WTC11 (cell line): ENCODE data around the gene RBM10. TPM values are rescaled to one million over a fixed set of nuclear protein-coding genes. Genes with fewer than 3 reads are reported as not detected.

Experiments used
- ATAC-seq: fragments of 200-7000 bp; cut with Tn5 transposase; 2 replicates; pipeline ENCODE4 v1.10.0; 2021; ENCODE audit warnings: mild to moderate bottlenecking, moderate library complexity
- CTCF ChIA-PET: fragments of 300-600 bp; sonication (Branson Sonifier 250); formaldehyde crosslinking; loops from one replicate; lab custom pipeline; 2021; ENCODE audit warnings: antibody characterized with exemption; lab: Charles Lee
- POLR2A ChIA-PET: fragments of 350-600 bp; sonication (Branson Sonifier 250); formaldehyde crosslinking; loops from one replicate; lab custom pipeline; 2021; ENCODE audit warnings: antibody characterized with exemption; lab: Charles Lee
- DNase-seq: peaks from one replicate; pipeline ENCODE4 v3.0.0; 2021; ENCODE audit warnings: low spot score
- H3K27ac Mint-ChIP-seq: 2 replicates; pipeline ENCODE4 v1.8.0; 2021; ENCODE audit warnings: mixed read lengths
- H3K27me3 Mint-ChIP-seq: 2 replicates; pipeline ENCODE4 v1.8.0; 2021; ENCODE audit warnings: low read depth, mild to moderate bottlenecking, moderate library complexity, mixed read lengths
- H3K36me3 Mint-ChIP-seq: 2 replicates; pipeline ENCODE4 v1.8.0; 2021; ENCODE audit warnings: mixed read lengths
- H3K4me1 Mint-ChIP-seq: 2 replicates; pipeline ENCODE4 v1.8.0; 2022; ENCODE audit warnings: mixed read lengths
- H3K4me3 Mint-ChIP-seq: 2 replicates; pipeline ENCODE4 v1.8.0; 2021; ENCODE audit warnings: mild to moderate bottlenecking, moderate library complexity, mixed read lengths
- H3K9me3 Mint-ChIP-seq: 2 replicates; pipeline ENCODE4 v1.8.0; 2021; ENCODE audit warnings: mixed read lengths
- CDX4 ChIP-seq: fragments of 250-450 bp; sonication (Bioruptor Pico); IDR thresholded peaks from 2 replicates; pipeline ENCODE4 v1.9.0; 2021; ENCODE audit warnings: moderate library complexity, mild to moderate bottlenecking, inconsistent platforms, borderline replicate concordance
- CREM ChIP-seq: sonication (generic); formaldehyde crosslinking; IDR thresholded peaks from 2 replicates; pipeline ENCODE4 v1.8.1; 2022; ENCODE audit warnings: mild to moderate bottlenecking, missing genetic modification reagents, moderate library complexity
- E2F1 ChIP-seq: sonication (generic); formaldehyde crosslinking; IDR thresholded peaks from 2 replicates; pipeline ENCODE4 v1.8.0; 2022; ENCODE audit warnings: mild to moderate bottlenecking, missing genetic modification reagents
- ERG ChIP-seq: fragments of 250-450 bp; sonication (Bioruptor Pico); IDR thresholded peaks from 2 replicates; pipeline ENCODE4 v1.8.0; 2021; ENCODE audit warnings: mild to moderate bottlenecking
- GRHL2 ChIP-seq: fragments of 250-450 bp; sonication (Bioruptor Pico); IDR thresholded peaks from 2 replicates; pipeline ENCODE4 v1.8.0; 2022; ENCODE audit warnings: mild to moderate bottlenecking, moderate library complexity; ENCODE audit not compliant: insufficient replicate concordance, severe bottlenecking
- HMGA2 ChIP-seq: fragments of 250-450 bp; sonication (Bioruptor Pico); IDR thresholded peaks from 2 replicates; pipeline ENCODE4 v1.4.0; 2021; ENCODE audit warnings: mild to moderate bottlenecking, moderate library complexity
- MXD4 ChIP-seq: fragments of 250-450 bp; sonication (Bioruptor Pico); IDR thresholded peaks from 2 replicates; pipeline ENCODE4 v1.8.0; 2021; ENCODE audit warnings: mild to moderate bottlenecking, moderate library complexity, borderline replicate concordance
- RELA ChIP-seq: sonication (generic); formaldehyde crosslinking; IDR thresholded peaks from 2 replicates; pipeline ENCODE4 v1.8.1; 2022; ENCODE audit warnings: missing genetic modification reagents, mild to moderate bottlenecking, borderline replicate concordance
- RORB ChIP-seq: fragments of 250-450 bp; sonication (Bioruptor Pico); IDR thresholded peaks from 2 replicates; pipeline ENCODE4 v1.9.0; 2021; ENCODE audit warnings: mild to moderate bottlenecking
- TEAD4 ChIP-seq: sonication (generic); formaldehyde crosslinking; IDR thresholded peaks from 2 replicates; pipeline ENCODE4 v1.8.0; 2022; ENCODE audit warnings: mild to moderate bottlenecking, missing genetic modification reagents
- ZNF263 ChIP-seq: sonication (generic); formaldehyde crosslinking; IDR thresholded peaks from 2 replicates; pipeline ENCODE4 v1.8.1; 2022; ENCODE audit warnings: low read depth, mild to moderate bottlenecking, moderate library complexity, missing genetic modification reagents
- ZNF396 ChIP-seq: fragments of 250-450 bp; sonication (Bioruptor Pico); IDR thresholded peaks from 2 replicates; pipeline ENCODE4 v1.8.0; 2021; ENCODE audit warnings: mild to moderate bottlenecking, moderate library complexity, borderline replicate concordance
- total RNA-seq: library from RNA; stranded (reverse); gene quantifications from 3 replicates; pipeline ENCODE4 v1.2.3, GENCODE V29; 2021
- TF ChIP-seq, protein P1 (sequence below): sonication (generic); formaldehyde crosslinking; conservative IDR thresholded peaks from 2 replicates; pipeline ENCODE4 v1.8.1; 2023; ENCODE audit warnings: mild to moderate bottlenecking, low read depth, missing genetic modification reagents, moderate library complexity

Gene RBM10
- total RNA-seq, 1 experiment from 2014 or later: 66.1 TPM

DNA sequence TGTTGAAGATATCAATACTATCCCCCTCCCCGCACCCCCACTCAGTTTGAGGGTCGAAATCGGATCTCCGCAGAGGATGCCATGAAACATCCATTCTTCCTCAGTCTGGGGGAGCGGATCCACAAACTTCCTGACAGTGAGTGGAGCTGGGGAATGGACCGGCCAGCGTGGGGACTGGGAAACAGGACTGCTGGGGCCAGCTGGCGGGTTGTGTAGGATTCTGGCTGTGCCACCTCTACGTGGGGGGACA lies 82.2 kb downstream of the RBM10 start (continued):
- TF ChIP-seq, protein P1, sequence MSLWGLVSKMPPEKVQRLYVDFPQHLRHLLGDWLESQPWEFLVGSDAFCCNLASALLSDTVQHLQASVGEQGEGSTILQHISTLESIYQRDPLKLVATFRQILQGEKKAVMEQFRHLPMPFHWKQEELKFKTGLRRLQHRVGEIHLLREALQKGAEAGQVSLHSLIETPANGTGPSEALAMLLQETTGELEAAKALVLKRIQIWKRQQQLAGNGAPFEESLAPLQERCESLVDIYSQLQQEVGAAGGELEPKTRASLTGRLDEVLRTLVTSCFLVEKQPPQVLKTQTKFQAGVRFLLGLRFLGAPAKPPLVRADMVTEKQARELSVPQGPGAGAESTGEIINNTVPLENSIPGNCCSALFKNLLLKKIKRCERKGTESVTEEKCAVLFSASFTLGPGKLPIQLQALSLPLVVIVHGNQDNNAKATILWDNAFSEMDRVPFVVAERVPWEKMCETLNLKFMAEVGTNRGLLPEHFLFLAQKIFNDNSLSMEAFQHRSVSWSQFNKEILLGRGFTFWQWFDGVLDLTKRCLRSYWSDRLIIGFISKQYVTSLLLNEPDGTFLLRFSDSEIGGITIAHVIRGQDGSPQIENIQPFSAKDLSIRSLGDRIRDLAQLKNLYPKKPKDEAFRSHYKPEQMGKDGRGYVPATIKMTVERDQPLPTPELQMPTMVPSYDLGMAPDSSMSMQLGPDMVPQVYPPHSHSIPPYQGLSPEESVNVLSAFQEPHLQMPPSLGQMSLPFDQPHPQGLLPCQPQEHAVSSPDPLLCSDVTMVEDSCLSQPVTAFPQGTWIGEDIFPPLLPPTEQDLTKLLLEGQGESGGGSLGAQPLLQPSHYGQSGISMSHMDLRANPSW (CRISPR knock-in tag): no peak
- TF ChIP-seq CREM (CRISPR knock-in tag): no peak
- no peak for TF ChIP-seq CDX4 (CRISPR knock-in tag)
- no peak for TF ChIP-seq MXD4 (CRISPR knock-in tag)
- TF ChIP-seq ZNF396: no peak

- H3K9me3 Mint-ChIP-seq: no peaks in the 10 kb centered on the region
- ChIA-PET CTCF (no interaction called here), POLR2A (no interaction called here)
- ATAC-seq (no peak), DNase-seq (no peak)
- no peak for TF ChIP-seq E2F1
- no peak for TF ChIP-seq HMGA2 (CRISPR knock-in tag)
- TF ChIP-seq RELA (CRISPR knock-in tag): no peak
- no peak overlapping the region for H3K27ac Mint-ChIP-seq
- 0 out of 2 replicates have a peak, but pooled peaks cover 2% of the 10 kb centered on the region for H3K4me1 Mint-ChIP-seq
- H3K36me3 Mint-ChIP-seq: peaks cover 40% of the 10 kb centered on the region
- H3K27me3 Mint-ChIP-seq: no peaks in the 10 kb centered on the region
- H3K4me3 Mint-ChIP-seq: no peak overlapping the region
Observed at GRCh38 chrX:47228550-47229270, 83.7 kb downstream of the RBM10 start.

DNA sequence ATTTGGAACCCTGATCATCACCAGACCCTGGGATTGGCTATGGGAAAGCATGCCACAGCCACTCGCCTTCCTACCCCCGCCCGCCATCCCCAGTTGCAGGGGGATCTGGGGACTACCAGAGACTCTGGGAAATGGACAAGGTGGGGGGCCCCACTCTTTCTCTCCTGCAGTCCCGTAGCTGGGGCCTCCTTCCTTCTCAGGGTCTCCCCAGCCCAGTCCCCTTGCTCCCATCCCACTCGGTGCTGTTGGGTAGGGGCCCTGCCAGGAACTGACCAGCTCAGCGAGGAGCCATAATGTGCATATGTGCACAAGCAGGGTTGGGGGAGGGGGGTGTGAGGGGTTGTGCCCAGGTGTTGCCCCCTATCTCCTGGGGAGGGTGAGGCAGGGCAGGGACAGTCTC lies 84.4 kb downstream of the RBM10 start:
- TF ChIP-seq ERG (CRISPR knock-in tag) (no peak), HMGA2 (CRISPR knock-in tag) (no peak), GRHL2 (no peak)
- TF ChIP-seq, all 79 proteins: peak for 0
- 0 out of 2 replicates have a peak, but pooled peaks cover 2% of the 10 kb centered on the region for H3K4me1 Mint-ChIP-seq
- H3K9me3 Mint-ChIP-seq: no peaks in the 10 kb centered on the region
- no peak overlapping the region for H3K4me3 Mint-ChIP-seq
- ChIA-PET CTCF (no interaction called here), POLR2A (no interaction called here)
- no peaks in the 10 kb centered on the region for H3K27me3 Mint-ChIP-seq
- no peak for ATAC-seq
- H3K27ac Mint-ChIP-seq: no peak overlapping the region
- H3K36me3 Mint-ChIP-seq: peaks cover 33% of the 10 kb centered on the region
- no peak for DNase-seq

GRCh38 chrX:47230136-47230868 lies 85.3 kb downstream of the RBM10 start:
- ATAC-seq: no peak
- no peak for TF ChIP-seq CDX4 (CRISPR knock-in tag)
- no peak for TF ChIP-seq RORB (CRISPR knock-in tag)
- no peak for TF ChIP-seq TEAD4 (CRISPR knock-in tag)
- no peak for TF ChIP-seq ZNF263
- TF ChIP-seq ERG (CRISPR knock-in tag): no peak
- Mint-ChIP-seq H3K36me3 (peaks cover 27% of the 10 kb centered on the region), H3K4me3 (no peak overlapping the region), H3K27me3 (no peaks in the 10 kb centered on the region), H3K9me3 (no peaks in the 10 kb centered on the region), H3K4me1 (peaks cover 6% of the 10 kb centered on the region), H3K27ac (peak overlapping the region; percentile 89)
- ChIA-PET POLR2A (no interaction called here), CTCF (no interaction called here)
- no peak for DNase-seq
